Activated CD4-positive, alpha-beta T cell treated with anti-CD3 and anti-CD28 coated beads for 1 hour (primary cell): ENCODE measurements around the gene PGLYRP3.
"Not testable (repeated sequence)": the region's sequence is repeated elsewhere in the genome, so short reads cannot be mapped to it uniquely, and the experiment has no call there.

Experiments used
- DNase-seq: peaks from one replicate; pipeline ENCODE4 v3.0.0-alpha.2; 2020

PGLYRP3 gene

DNA sequence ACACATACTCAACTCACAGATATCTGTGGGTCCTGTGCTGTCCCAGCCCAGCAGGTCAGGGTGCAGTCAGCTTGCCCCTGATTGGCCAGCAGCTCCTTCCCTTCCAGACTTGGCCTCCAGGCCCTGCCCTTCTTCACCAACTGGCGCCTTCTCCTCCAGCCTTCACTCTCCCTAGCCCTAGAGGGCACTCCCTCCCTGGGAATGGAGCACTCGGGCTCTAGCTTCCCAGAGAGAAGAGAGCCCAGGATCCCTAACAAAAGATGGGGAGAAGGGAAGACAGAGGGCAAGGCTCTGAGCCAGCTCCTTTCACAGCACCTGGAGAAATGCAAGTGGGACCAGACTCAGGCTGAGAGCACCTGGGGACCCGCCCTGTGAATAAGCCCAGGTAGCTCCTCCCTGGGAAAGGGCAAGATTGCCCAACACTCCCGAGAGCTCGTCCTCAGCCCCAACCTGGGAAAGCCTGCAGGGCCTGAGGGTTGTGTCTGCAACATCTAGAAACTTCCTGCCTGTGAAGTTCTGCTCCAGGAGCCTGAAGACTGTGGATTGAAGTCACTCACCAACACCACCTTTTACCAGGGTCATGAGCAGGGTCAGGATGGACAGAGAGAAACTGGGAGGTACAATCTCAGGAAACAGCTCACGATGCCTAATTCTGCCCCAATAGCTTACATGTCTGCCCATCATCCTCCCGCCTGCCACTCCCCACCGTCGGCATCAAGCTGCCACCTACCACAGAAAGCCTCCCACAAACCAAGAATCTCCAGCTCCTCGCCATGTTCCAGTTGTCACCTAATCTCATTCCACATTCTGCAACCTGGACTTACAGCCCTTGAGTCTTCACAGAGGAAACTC lies 36.0 kb upstream of the PGLYRP3 start, which contains the start of gene PGLYRP4:
Gene PGLYRP4, minus strand, starts transcription at position 331 of the 852 bp plus-strand sequence. CDS start 909 bp downstream, outside the sequence.
- DNase-seq: no peak

DNA sequence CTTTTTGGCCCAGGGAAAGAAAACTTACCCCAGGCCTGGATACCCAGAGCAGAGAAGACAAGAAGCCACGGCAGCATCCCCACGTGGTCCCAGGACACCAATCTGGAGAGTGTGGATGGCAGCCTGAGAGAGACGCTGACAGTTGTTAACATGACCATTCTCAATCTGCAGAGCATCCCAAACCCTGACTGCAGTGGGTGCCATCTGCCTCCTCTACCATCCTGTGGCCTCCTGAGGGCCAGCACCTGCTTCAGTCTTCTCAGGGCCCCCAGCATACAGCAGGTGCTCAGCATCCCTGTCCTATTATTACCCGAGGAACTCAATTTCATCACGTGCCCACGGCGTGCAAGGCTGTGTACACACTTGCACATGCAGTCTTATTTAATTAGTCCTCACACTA lies 35.1 kb upstream of the PGLYRP3 start:
- DNase-seq: no peak

DNA sequence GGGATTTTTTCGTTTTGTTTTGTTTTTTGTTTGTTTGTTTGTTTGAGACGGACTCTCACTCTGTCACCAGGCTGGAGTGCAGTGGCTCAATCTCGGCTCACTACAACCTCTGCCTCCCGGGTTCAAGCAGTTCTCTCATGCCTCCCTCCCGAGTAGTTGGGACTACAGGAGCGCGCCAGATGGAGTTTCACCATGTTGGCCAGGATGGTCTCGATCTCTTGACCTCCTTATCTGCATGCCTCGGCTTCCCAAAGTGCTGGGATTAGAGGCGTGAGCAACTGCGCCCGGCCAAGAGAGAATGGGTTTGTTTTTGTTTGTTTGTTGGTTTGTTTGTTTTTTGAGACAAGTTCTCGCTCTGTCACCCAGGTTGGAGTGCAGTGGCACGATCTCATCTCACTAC lies 34.3 kb upstream of the PGLYRP3 start:
- DNase-seq: not testable (repeated sequence)

DNA sequence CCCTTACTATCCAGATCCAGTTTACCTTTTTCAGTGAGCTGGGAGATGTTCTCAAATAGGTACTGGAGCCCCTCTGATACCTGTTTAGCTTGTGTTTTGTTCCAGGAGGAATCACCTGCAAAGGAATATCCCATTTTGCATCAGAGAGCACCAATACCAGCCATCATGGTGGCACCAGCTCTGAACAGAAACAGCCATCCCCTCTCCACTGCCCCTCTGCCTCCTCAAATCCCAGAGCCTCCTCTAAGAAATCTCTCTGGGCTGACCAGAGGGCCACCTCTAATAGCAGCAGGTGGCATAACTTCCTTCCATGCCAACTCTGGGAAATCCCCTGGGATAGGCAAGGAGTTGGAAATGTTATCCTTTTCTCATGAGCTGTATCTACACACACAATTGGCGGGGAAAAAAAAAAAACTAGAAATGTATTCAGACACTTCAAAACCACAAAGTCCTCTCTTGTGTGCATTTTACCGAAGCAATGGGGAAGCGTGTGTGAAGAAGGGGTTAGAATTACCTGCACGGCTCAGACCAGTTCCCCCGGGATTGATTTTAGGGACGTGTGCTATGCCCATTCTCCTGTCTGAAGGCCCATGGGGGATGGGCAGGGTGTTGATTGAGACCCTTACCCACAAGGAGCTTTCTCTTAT lies 33.4 kb upstream of the PGLYRP3 start:
- DNase-seq: no peak

DNA sequence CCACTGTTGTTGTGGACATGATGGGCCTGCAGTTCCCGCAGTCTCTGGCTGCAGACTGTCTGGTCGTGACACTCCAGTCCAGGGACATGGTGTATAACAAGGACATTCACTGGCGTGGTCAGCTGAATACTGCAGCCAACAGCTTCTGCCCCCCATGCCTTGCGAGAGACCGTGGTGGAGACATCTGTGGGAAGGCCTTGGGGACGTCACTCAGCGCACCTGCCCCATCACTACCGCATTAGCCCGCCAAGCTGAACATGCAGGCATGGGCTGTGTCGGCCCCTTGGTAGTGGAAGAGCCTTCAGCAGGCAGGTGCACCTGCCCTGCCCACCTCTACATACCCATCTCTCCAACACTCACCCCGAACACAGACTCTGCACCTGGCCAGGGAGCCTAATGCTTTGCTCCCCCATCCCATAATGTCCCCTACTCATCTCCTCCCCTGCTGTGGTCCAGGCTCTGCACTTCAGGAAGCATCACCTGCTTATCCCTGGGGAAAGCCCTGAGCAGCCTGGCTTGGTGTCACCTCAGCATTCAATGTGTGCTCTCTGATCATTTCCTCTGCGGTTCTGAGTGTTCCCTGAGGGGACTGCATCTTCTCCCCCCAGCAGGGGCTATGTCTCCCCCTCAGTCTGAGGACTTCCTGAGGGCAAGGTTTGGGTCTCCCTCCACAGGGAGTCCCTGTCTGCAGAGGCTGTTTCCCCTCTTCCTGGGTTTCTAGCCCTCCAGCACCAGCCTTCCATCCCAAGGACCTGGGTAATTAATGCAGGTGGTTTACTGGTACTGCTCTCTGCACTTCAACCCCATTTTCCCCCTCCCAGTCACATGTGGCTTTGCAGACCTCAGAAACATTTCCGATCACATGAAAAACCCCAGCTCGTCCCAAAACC lies 32.7 kb upstream of the PGLYRP3 start:
- no peak for DNase-seq

DNA sequence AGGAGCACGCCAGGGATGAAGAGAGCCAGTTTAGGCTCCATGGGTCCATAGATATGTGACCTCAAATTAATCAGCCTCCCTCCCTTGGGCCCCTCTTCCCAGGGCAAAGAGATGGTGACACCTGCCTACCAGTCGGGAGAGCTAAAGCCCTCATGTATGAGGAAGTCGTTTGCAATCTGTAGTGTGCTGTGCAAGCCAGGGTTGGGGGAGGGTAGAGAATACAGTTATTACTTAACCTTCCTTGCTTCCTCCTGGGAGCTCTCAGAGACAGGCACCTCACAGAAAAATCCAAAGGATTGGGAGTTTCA lies 31.9 kb upstream of the PGLYRP3 start:
- no peak for DNase-seq

DNA sequence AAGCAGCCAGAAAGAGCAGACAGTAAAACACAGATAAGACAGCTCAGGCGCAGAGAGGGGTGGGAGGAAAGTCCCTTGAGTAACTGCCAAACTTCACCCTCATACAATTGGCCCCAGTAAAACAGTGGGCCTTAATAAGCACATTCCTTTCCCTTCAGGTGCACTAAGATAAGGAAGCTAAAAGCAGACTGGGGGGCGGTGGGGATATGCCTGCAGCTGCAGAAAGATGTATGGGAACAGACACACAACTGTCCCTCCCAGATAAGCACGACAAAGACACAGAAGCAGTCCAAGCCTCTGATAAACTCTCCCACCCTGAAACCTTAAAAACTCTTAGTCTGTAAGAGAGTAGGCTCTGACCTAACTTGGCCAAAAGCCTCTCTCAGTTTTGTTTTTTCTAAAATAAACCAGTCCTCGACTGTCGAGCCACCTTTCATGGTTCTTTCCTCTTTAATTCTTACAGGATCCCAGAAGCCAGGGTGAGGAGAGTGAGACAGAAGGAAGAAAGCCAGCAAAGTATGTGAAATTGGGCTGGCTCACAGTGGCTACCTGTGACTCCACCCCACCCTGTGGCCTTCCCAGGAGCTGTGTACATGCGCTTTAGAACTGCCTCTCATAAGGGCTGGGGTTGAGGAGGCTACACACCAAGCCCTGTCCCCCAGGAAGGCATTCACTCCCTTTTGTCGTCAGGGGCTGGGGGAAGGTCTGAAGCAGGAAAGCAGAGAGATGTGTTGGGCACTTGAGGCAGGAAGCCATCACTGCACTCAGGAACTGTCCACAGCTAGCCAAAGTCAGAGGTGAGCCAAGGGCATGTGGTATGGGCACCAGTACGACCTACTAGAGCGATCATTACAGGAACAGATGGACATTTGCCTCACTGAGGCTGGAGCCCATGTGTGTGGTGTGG lies 31.3 kb upstream of the PGLYRP3 start:
- no peak for DNase-seq

DNA sequence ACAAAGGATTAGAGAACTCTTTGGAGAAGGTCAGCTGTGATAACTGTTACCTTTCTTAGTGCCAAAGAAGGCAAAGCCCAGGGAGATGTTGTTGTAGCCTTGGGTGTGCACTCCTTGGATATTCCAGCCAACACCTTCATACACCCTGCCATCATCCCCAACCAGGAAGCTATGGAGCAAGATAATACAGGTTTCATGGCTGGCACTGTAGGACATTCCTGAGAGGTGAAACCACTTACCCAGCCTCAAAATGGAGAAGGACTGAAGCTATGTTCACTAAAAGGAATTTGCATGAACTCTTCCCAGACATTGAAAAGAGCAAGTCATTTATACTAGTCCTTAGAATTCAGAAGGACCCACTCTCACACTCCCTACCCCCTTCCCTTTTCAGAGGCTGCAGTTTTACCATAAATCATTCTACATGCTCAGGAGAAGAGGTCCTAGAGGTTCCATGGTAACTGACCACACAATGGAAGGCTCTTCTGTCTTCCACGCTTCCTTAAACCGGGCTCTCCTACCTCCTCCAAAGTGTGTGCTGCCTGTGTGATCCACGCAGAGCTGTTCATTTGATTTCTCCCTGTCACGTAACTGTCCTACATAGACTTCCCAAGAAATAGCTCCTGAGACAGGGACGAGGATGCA lies 30.4 kb upstream of the PGLYRP3 start:
- DNase-seq: no peak

DNA sequence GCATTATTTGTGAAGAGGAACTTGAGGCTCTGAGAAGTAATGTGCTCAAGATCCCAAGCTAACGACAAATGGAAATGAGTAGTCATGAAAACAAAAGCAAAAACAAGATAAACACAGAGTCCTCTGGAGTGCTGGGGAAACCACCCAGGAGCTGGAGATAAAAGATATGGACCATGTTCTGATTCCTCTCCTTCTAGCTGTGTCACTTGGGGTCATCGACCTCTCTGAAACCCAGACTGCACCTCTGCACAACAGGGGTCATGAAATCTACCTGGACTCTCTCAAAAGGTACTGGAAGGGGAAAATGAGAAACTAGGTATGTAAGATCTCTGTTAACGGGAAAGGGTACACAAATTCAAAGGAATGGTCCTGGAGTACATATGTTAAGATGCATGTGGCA lies 29.4 kb upstream of the PGLYRP3 start:
- DNase-seq: no peak

DNA sequence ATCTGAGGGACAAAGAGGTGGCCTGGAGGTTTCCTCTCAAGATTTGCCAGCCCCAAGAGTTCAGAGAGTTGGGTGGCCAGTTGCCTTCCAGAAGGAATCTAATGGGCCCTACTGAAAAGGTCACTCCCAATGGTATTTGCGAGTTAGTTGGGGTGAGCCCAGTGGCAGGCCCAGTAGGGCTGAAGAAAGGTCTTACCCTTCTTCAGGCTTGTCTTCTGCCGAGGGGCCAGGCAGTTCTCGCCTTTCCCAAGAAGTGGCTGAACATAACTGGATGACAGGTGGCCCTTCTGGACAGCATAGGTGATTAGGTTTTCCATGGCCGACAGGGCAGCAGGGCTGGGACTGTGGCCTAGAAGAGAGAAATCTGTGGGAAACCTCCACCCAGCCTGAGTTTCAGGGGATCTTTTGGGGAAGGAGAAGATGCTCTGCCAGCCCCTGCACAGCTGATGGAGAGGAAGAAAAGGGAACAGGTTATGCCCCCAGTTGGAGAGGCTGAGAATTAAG lies 28.7 kb upstream of the PGLYRP3 start:
- no peak for DNase-seq

DNA sequence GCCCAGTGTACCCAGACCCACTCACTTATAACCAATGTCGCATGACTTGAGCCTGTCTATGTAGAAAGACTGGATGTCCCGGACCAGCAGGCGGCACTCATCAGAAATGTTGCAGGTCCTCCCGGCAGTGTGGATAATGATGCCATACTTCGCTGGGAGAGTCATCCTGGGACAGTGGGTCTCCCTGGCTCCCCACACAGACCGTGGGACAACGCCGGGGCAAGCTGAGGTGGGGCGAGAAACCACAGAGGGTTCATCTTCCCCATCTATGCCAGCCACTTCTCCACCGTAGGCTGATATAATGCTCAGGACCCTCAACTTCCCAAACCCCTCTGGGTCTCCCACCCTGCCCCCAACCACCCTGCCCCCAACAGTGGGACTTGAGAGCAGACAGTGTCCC lies 27.6 kb upstream of the PGLYRP3 start:
- no peak for DNase-seq

DNA sequence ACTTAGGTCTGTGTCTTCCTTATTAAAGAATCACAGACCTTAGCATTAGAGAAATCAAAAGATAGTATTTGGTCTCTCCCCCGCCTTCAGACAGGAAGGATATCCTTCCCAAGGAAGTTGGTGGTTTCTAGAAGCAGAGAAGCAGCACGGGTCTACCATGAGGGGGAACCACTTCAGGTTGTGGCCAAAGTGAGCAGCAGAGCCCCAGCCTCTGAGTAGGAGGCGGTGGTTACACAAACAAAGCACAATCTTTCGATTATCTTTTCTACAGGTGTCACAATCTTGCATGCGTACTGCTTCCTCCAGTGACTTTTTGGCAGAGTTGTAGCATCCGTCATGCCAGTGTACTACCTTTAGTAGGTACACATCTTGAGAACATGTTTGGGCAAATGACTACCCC lies 27.1 kb upstream of the PGLYRP3 start:
- no peak for DNase-seq

DNA sequence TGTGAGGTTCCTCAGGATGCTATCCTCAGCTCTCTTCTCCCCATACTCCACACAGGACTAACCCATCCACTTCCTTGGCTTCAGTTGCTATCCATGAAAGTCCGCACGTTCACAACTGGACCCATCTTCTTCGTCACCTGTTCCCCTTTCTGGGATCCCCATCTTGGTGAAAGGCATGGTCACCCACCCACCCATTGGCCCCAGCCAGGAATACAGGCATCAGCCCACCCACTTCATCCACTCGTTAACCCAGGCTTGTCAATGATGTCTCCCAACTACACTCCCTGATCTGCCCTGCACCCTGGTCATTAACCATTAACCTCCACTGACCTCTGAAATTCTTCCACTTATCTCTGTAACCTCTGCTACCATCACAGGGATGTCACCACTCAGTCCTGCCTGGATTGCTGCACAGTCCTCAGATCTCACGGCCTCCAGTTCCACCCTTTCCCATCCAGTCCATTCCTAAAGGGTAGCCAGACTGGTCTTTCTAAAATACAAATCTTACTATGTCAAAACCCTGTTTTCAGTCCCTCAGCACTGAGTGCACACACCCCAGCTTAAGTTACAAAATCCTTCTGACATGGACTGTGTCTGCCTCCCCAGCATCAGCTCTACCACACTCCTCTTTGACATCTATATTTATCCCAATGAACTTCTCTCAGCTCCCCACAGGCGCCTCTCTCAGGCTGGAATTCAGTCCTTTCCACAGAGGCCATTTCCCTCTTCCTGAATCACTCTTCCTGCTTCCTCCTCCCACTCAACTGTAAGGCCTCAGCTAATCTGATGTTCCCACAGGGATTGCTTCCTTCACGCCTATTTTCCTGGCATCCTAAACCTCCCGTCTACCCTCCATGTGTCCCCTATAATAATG lies 25.5 kb upstream of the PGLYRP3 start:
- DNase-seq: no peak

DNA sequence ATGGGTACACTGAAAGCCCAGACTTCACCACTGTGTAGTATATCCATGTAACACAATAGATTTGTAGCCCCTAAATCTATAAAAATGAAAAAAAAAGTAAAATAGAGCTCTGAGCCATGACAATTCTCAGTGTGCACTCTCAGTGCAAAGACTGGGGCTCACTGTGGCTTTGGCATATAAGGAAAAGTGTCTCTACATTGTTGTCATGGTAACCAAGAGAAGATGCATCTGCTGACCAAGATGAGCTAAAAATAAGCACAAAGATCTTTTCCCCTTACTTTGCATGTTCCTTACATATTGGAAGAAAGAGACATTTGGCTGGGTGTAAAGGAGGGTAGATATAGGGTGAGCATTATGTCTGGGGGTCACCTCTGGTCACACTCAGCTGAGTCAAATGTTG lies 23.9 kb upstream of the PGLYRP3 start:
- no peak for DNase-seq

DNA sequence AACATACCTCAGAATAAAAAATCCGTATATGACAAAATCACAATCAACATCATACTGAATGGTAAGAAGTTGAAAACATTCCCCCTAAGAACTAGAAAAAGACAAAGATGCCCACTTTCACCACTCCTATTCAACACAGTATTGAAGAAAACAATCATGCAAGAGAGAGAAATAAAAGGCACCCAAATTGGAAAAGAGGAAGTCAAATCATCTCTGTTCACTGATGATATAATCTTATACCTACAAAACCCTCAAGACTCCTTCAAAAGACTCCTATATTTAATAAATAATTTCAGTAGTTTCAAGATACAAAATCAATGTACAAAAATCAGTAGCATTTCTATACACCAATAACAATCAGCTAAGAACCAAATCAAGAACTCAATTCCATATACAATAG lies 21.1 kb upstream of the PGLYRP3 start:
- no peak for DNase-seq

DNA sequence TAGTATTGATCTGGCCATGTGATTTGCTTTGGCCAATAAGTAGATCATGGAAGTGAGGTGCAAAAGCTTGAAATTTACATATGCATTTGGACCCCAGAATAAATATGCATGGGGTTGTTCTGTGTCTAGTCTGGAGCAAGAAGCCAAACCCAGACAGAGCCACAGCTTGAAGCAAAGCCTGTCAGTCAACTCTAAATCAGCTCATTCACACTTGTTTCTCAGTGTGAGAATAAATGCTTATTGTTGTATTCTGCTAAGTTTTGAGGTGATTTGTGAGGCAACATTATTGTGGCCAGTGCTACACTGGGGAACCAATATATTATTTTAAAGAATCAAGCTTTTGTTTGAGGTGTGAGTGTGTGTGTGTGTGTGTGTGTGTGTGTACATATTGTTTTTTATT lies 12.2 kb upstream of the PGLYRP3 start:
- DNase-seq: no peak

DNA sequence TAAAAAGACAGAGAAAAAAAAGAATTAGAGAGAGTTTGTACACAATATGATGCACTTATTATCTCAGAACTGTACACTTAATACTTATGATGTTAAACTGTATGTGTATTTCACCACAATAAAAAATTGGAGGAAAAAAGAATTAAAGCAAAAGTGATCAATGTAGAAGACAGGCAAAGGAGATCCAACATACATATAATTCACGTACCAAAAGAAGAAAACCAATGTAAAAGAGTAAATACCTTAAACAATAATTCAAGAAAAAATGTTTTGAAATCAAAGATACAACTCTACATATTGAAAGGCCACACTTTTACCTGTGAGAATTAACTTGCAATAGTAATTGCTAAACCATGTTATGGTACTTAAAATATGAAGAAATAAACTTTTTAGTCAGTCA lies 9.8 kb upstream of the PGLYRP3 start:
- DNase-seq: no peak

DNA sequence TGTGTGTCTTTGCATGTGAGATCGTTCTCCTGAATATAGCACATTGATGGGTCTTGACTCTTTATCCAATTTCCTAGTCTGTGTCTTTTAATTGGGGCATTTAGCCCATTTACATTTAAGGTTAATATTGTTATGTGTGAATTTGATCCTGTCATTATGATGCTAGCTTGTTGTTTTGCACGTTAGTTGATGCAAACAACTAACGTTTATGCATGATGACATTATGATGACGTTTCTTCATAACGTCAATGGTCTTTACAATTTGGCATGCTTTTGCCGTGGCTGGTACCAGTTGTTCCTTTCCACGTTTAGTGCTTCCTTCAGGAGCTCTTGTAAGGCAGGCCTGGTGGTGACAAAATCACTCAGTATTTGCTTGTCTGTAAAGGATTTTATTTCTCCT lies 5.4 kb upstream of the PGLYRP3 start:
- DNase-seq: not testable (repeated sequence)

DNA sequence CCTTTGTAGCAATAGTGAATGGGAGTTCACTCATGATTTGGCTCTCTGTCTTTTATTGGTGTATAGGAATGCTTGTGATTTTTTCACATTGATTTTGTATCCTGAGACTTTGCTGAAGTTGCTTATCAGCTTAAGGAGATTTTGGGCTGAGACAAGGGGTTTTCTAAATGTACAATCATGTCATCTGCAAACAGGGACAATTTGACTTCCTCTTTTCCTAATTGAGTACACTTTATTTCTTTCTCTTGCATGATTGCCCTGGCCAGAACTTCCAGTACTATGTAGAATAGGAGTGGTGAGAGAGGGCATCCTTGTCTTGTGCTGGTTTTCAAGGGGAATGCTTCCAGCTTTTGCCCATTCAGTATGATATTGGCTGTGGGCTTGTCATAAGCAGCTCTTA lies 3.3 kb upstream of the PGLYRP3 start:
- not testable (repeated sequence) for DNase-seq

DNA sequence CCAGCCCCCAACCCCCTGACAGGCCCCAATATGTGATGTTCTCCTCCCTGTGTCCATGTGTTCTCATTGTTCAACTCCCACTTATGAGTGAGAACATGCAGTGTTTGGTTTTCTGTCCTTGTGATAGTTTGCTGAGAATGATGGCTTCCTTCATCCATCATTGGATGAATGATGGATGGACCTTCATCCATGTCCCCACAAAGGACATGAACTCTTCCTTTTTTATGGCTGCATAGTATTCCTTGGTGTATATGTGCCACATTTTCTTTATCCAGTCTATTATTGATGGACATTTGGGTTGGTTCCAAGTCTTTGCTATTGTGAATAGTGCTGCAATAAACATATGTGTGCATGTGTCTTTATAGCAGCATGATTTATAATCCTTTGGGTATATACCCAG lies 1.6 kb upstream of the PGLYRP3 start:
- not testable (repeated sequence) for DNase-seq

DNA sequence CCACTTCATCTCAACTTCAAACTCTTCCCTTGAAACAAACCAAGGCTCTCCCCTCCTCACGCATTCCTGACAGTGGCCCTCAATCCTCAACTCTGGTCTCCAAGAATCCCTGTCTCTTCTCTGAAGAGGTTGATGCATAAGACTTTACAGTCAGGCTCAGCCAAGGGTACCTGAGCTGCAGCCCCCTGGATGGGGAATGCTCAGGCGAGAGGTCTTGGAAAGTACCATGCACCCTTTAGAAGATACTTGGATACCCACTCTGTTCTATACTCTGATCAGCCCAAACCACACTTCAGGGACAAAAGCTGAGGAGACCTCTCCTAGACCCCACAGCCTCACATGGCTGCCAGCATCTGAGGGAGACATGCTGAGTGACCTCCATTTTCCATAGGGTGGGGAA lies 536 bp upstream of the PGLYRP3 start:
- no peak for DNase-seq
